Measurements from ENCODE around the gene TMEM51. TPM values are rescaled to one million over a fixed set of nuclear protein-coding genes. Genes with fewer than 3 reads are reported as not detected.

TMEM51 gene
- total RNA-seq, 4 donors from 2014 or later = 8.5 to 10.3 (median 9.1) TPM

- DNase-seq (ENCODE audit: low spot score in 2 of 2) = no peak
- intact Hi-C loops (cut with DNase I; ENCODE audit: low total_unique reads) = no loop called here
- TF ChIP-seq POLR2A (IDR thresholded peaks at IDR 0.05) (no peak), CTCF (IDR thresholded peaks at IDR 0.05) (no peak)
- no peak overlapping the region for H3K4me3 ChIP-seq (ENCODE audit: low read depth, poor library complexity, severe bottlenecking)
- WGBS, 2 donors = 77 to 81% methylated on average over 8 of the region's 8 CpGs
Observed at GRCh38 chr1:15180945-15181523, 27.5 kb downstream of the TMEM51 start.

GRCh38 chr1:15181564-15181963 lies 28.0 kb downstream of the TMEM51 start:
- intact Hi-C loops (cut with DNase I; ENCODE audit: low total_unique reads) = no loop called here
- 77 to 89% methylated on average over 10 of the region's 10 CpGs for WGBS, 2 donors
- no peak overlapping the region for H3K4me3 ChIP-seq (ENCODE audit: low read depth, poor library complexity, severe bottlenecking)
- no peak for TF ChIP-seq POLR2A (IDR thresholded peaks at IDR 0.05)
- TF ChIP-seq CTCF (IDR thresholded peaks at IDR 0.05) = no peak
- DNase-seq (ENCODE audit: low spot score in 2 of 2) = no peak

- no peak for DNase-seq (ENCODE audit: low spot score in 2 of 2)
- no peak overlapping the region for H3K4me3 ChIP-seq (ENCODE audit: low read depth, poor library complexity, severe bottlenecking)
- intact Hi-C loops (cut with DNase I; ENCODE audit: low total_unique reads) = no loop called here
- TF ChIP-seq CTCF (IDR thresholded peaks at IDR 0.05) = no peak
- TF ChIP-seq POLR2A (IDR thresholded peaks at IDR 0.05) = no peak
- 92 to 95% methylated on average over 8 of the region's 8 CpGs for WGBS, 2 donors
Observed at GRCh38 chr1:15184436-15185241, 31.1 kb downstream of the TMEM51 start.

GRCh38 chr1:15185617-15186016 lies 32.1 kb downstream of the TMEM51 start:
- TF ChIP-seq CTCF (IDR thresholded peaks at IDR 0.05) (no peak), POLR2A (IDR thresholded peaks at IDR 0.05) (no peak)
- no peak for DNase-seq (ENCODE audit: low spot score in 2 of 2)
- H3K4me3 ChIP-seq (ENCODE audit: low read depth, poor library complexity, severe bottlenecking) = no peak overlapping the region
- intact Hi-C loops (cut with DNase I; ENCODE audit: low total_unique reads) = no loop called here
- 76 to 84% methylated on average over 3 of the region's 3 CpGs for WGBS, 2 donors

GRCh38 chr1:15186073-15186845 lies 32.7 kb downstream of the TMEM51 start:
- TF ChIP-seq POLR2A (IDR thresholded peaks at IDR 0.05) (no peak), CTCF (IDR thresholded peaks at IDR 0.05) (no peak)
- no peak overlapping the region for H3K4me3 ChIP-seq (ENCODE audit: low read depth, poor library complexity, severe bottlenecking)
- no peak for DNase-seq (ENCODE audit: low spot score in 2 of 2)
- intact Hi-C loops (cut with DNase I; ENCODE audit: low total_unique reads) = no loop called here
- 88 to 90% methylated on average over 6 of the region's 6 CpGs for WGBS, 2 donors

Measured in lower leg skin (tissue), 4 donors.